Osteocyte (in vitro differentiated cells): ENCODE results near the gene CNGA1. TPM values are rescaled to one million over a fixed set of nuclear protein-coding genes. Genes with fewer than 3 reads are reported as not detected.
A peak's percentile ranks its signal among the peaks of the same experiment; 100 is the strongest.

ENCODE experiments used
- DNase-seq: peaks from one replicate; pipeline ENCODE4 v3.0.0; 2021; ENCODE audit warnings: mixed read lengths; ENCODE audit not compliant: unreplicated experiment; ENCODE audit errors: extremely low spot score
- H3K27ac Mint-ChIP-seq: one replicate; pipeline ENCODE4 v1.8.0; 2021; ENCODE audit warnings: mild to moderate bottlenecking, mixed read lengths; ENCODE audit not compliant: unreplicated experiment
- H3K27me3 Mint-ChIP-seq: one replicate; pipeline ENCODE4 v1.8.0; 2021; ENCODE audit warnings: mixed read lengths; ENCODE audit not compliant: unreplicated experiment
- H3K36me3 Mint-ChIP-seq: one replicate; pipeline ENCODE4 v1.8.0; 2021; ENCODE audit warnings: mixed read lengths; ENCODE audit not compliant: unreplicated experiment
- H3K4me1 Mint-ChIP-seq: one replicate; pipeline ENCODE4 v1.8.0; 2021; ENCODE audit warnings: mixed read lengths; ENCODE audit not compliant: unreplicated experiment
- H3K4me3 Mint-ChIP-seq: one replicate; pipeline ENCODE4 v1.8.0; 2021; ENCODE audit warnings: mild to moderate bottlenecking, moderate library complexity, mixed read lengths; ENCODE audit not compliant: unreplicated experiment
- H3K9me3 Mint-ChIP-seq: one replicate; pipeline ENCODE4 v1.8.0; 2021; ENCODE audit warnings: mixed read lengths; ENCODE audit not compliant: unreplicated experiment
- total RNA-seq: library from RNA; stranded (reverse); gene quantifications from 2 replicates; pipeline ENCODE4 v1.2.1, GENCODE V29; 2021
- TF ChIP-seq, protein P1 (sequence below): fragments of 200-600 bp; sonication (generic); IDR thresholded peaks from 2 replicates; pipeline ENCODE4 v1.5.0; 2021; ENCODE audit warnings: antibody characterized with exemption, mild to moderate bottlenecking, moderate library complexity

Gene CNGA1
- total RNA-seq, 1 donor from 2014 or later: not detected

DNA sequence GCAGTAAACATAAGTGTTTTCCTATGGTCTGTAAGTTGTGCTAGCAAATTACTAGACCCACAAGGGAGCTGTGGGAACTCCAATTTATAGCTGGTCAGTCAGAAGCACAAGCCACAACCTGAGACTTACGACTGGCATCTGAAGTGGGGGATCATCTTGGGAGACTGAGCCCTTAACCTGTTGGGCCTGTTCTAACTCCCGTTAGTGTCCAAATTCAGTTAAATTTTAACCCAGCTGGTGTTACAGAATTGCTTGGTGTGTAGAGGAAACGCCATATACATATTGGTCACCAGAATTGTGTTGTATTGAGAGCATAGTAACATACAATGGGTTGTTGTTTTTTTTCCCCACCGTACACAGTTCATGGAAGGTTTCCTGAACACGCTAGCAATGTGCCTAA, 77.0 kb downstream of the CNGA1 start:
- DNase-seq: no peak
- Mint-ChIP-seq H3K9me3 (no peaks in the 10 kb centered on the region), H3K36me3 (no peaks in the 10 kb centered on the region), H3K27me3 (peaks cover 68% of the 10 kb centered on the region), H3K4me3 (no peak overlapping the region), H3K27ac (no peak overlapping the region), H3K4me1 (no peaks in the 10 kb centered on the region)
- TF ChIP-seq, protein P1, sequence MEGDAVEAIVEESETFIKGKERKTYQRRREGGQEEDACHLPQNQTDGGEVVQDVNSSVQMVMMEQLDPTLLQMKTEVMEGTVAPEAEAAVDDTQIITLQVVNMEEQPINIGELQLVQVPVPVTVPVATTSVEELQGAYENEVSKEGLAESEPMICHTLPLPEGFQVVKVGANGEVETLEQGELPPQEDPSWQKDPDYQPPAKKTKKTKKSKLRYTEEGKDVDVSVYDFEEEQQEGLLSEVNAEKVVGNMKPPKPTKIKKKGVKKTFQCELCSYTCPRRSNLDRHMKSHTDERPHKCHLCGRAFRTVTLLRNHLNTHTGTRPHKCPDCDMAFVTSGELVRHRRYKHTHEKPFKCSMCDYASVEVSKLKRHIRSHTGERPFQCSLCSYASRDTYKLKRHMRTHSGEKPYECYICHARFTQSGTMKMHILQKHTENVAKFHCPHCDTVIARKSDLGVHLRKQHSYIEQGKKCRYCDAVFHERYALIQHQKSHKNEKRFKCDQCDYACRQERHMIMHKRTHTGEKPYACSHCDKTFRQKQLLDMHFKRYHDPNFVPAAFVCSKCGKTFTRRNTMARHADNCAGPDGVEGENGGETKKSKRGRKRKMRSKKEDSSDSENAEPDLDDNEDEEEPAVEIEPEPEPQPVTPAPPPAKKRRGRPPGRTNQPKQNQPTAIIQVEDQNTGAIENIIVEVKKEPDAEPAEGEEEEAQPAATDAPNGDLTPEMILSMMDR: no peak

DNA sequence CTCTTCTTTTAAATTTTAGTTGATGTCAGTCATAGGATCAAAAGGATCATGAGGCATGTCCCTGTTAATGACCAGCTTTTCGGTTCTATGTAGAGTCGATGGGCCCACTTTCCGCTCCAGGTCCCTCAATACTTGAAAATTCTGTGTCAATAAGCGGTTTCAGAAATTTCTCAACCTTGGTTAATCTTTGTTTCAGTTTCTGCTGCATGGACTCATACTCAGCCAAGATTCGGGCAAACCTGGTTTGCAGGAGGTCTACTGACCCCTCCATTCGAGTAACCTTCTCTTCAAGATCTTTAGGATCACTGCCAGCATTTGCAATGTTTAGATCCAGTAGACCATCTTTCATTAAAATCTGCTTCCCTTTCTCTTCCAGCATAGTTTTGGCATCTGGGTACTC, 80.1 kb downstream of the CNGA1 start:
- Mint-ChIP-seq H3K36me3 (no peaks in the 10 kb centered on the region), H3K9me3 (no peaks in the 10 kb centered on the region), H3K4me3 (no peak overlapping the region), H3K27ac (no peak overlapping the region), H3K27me3 (peaks cover 61% of the 10 kb centered on the region), H3K4me1 (peaks cover under 1% of the 10 kb centered on the region)
- TF ChIP-seq, protein P1: no peak
- no peak for DNase-seq

DNA sequence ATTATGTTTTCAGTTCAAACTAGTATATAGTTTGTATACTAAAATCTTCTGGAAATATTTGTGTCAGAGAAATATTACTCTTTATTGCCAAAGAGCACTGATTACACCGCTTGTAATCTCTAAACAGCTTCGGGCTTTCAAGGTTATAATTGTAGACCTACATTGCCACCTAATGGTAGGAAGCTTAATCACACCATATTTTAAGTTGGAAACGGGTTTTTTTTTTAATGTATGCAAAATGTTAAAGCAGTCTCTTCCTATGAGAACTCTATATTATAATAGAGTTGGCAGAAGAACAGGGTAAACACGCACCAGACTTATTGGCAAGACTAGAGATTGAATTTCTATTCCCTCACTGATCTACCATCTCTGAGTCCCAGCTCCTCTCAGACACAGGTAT, 82.6 kb downstream of the CNGA1 start:
- Mint-ChIP-seq H3K27me3 (peaks cover 51% of the 10 kb centered on the region), H3K4me1 (peaks cover 10% of the 10 kb centered on the region), H3K4me3 (no peak overlapping the region), H3K36me3 (no peaks in the 10 kb centered on the region), H3K27ac (no peak overlapping the region), H3K9me3 (no peaks in the 10 kb centered on the region)
- no peak for DNase-seq
- TF ChIP-seq, protein P1: peak; percentile 70

DNA sequence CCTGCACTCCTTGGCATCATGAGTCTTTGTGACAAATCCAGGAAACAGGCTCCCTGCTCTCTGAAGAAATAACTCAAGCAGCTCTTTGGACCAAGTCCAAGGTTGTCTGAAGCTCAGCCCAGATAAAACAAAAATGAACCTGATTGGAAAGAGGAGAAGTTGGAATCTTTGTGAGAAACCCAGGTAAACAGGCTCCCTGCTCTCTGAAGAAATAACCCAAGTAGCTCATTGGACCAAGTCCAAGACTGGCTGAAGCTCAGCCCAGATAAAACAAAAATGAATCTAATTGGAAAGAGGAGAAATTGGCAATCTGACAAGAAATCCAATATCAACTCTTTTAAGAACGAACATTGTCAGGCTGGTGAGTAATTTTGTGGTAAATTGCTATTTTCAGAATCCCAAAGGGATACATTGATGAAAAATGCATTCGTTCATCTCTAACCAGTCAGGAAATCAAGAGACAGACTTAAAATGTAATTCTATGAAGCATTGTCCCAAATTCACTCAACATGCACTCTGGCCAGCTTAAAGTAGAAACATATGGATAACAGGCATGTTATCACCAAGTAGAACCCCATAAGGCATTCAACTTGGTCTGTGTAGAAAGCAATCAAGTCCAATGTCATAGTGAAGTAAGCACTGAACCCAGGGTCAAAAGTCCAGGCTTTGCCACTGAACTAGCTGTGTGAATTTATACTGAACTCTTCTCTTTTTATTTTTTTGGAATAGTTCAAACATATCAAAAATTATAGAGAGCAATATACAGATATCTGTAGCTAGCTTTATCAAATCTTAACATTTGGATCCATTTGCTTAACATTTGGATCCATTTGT, 85.3 kb downstream of the CNGA1 start:
- H3K27me3 Mint-ChIP-seq: peaks cover 57% of the 10 kb centered on the region
- TF ChIP-seq, protein P1: no peak
- no peaks in the 10 kb centered on the region for H3K9me3 Mint-ChIP-seq
- H3K4me3 Mint-ChIP-seq: no peak overlapping the region
- peaks cover 15% of the 10 kb centered on the region for H3K4me1 Mint-ChIP-seq
- H3K27ac Mint-ChIP-seq: no peak overlapping the region
- no peaks in the 10 kb centered on the region for H3K36me3 Mint-ChIP-seq
- DNase-seq: no peak

DNA sequence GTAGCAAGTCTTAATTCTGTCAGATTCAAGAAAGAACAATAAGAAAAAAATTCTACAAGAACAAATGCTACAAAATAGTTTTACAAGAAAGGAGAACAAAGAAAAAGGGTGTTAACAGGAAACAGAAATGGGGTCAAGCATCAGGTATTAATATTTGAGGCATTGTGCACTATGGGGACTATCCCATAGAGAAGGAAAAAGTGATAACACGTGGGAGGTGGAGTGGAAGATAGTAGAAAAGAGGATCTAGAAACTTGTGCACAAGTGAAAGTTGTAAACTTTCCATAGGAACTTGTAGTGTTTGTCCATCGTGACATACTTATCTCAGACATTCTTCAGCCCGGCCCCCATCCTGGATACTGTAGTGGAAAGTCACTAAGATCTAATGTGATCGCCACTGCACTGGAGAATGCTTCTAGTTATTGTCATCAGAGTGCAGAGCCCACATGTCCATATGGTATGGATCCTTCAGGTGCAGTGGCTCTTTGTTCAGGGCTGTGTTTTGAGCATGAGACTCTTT, 86.7 kb downstream of the CNGA1 start:
- DNase-seq: no peak
- Mint-ChIP-seq H3K36me3 (no peaks in the 10 kb centered on the region), H3K27ac (no peak overlapping the region), H3K4me3 (no peak overlapping the region), H3K9me3 (no peaks in the 10 kb centered on the region), H3K4me1 (peaks cover 15% of the 10 kb centered on the region), H3K27me3 (peaks cover 56% of the 10 kb centered on the region)
- TF ChIP-seq, protein P1: no peak
